ENCODE measurements around the gene TRDN.
"Not testable (repeated sequence)": the region's sequence is repeated elsewhere in the genome, so short reads cannot be mapped to it uniquely, and the experiment has no call there.

Gene TRDN

GRCh38 chr6:123363912-123364311 lies 272.8 kb downstream of the TRDN start:
- no peaks in the 10 kb centered on the region for H3K27me3 Mint-ChIP-seq
- H3K36me3 Mint-ChIP-seq, result no peaks in the 10 kb centered on the region
- H3K9me3 Mint-ChIP-seq, result peaks cover 11% of the 10 kb centered on the region
- no peak overlapping the region for H3K27ac Mint-ChIP-seq
- H3K4me1 Mint-ChIP-seq, result no peaks in the 10 kb centered on the region
- H3K4me3 Mint-ChIP-seq, result no peak overlapping the region

- Mint-ChIP-seq H3K4me1 (no peaks in the 10 kb centered on the region), H3K4me3 (no peak overlapping the region), H3K9me3 (peaks cover 11% of the 10 kb centered on the region), H3K27me3 (no peaks in the 10 kb centered on the region), H3K36me3 (no peaks in the 10 kb centered on the region), H3K27ac (no peak overlapping the region)
These were observed 276.4 kb downstream of the TRDN start for GRCh38 chr6:123360359-123360758.

DNA sequence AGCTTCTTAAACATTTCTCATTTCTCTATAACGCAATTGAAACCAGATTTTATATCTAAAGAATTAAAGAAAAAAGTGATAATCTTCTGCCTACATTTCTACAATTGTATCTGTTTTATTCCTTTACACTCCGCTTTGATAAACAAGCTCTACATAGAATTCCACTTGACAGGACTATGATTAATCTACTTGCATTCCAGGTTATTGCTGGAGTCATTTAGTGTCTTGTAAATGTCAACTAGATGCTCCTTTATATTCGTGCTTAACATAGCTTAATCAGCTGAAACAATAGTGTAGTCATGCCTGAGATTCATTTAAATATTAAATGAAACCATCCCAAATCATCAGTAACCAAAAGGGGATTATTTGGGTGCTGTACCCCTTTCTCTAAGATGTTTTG lies 284.0 kb downstream of the TRDN start:
- Mint-ChIP-seq H3K36me3 (no peaks in the 10 kb centered on the region), H3K4me1 (no peaks in the 10 kb centered on the region), H3K9me3 (no peaks in the 10 kb centered on the region), H3K4me3 (no peak overlapping the region), H3K27me3 (no peaks in the 10 kb centered on the region), H3K27ac (no peak overlapping the region)

DNA sequence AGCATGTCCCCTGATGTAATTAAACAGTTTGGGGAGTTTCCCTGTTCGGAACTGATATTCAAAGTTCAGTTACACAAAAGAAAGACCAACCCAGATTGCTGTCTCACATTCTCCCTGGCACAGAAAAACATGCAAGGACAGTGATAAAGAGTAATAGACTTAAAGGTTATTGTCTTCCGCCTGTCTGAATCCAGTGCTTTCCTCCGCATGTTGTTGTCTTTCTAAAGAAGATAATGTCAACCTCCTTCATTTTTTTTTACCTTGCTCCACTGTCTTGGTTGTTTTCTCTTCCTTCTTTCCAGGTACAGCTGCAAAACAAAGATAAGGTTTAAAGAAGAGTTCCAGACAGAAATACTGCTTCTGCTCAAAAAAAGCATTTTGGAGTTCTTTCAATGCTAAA lies 284.5 kb downstream of the TRDN start:
- Mint-ChIP-seq H3K9me3 (no peaks in the 10 kb centered on the region), H3K27me3 (no peaks in the 10 kb centered on the region), H3K4me3 (no peak overlapping the region), H3K4me1 (no peaks in the 10 kb centered on the region), H3K36me3 (no peaks in the 10 kb centered on the region), H3K27ac (no peak overlapping the region)

- H3K27ac Mint-ChIP-seq, result no peak overlapping the region
- H3K4me3 Mint-ChIP-seq, result no peak overlapping the region
- no peaks in the 10 kb centered on the region for H3K9me3 Mint-ChIP-seq
- H3K36me3 Mint-ChIP-seq, result no peaks in the 10 kb centered on the region
- H3K4me1 Mint-ChIP-seq, result no peaks in the 10 kb centered on the region
- no peaks in the 10 kb centered on the region for H3K27me3 Mint-ChIP-seq
These were observed 292.9 kb downstream of the TRDN start for GRCh38 chr6:123343836-123344235.

DNA sequence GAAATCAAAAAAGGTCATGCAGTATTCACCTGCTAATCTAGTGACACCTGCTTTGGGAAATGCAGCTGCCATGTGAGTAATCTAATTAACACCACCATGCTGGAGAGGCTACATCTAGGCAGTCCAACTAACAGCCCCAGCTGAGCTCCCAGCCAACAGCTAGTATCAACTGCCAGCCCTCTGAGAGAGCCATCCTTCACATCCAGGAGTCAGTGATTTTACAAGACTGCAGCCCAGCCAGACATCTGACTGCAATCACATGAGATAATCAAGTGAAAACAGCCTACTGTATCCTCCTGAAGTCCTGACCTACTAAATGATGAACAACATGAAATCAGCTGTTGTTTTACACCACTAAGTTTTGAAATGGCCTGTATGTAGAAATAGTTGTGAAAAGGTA lies 298.4 kb downstream of the TRDN start:
- Mint-ChIP-seq H3K36me3 (no peaks in the 10 kb centered on the region), H3K4me3 (no peak overlapping the region), H3K4me1 (no peaks in the 10 kb centered on the region), H3K9me3 (no peaks in the 10 kb centered on the region), H3K27me3 (no peaks in the 10 kb centered on the region), H3K27ac (no peak overlapping the region)

- H3K9me3 Mint-ChIP-seq, result no peaks in the 10 kb centered on the region
- H3K4me1 Mint-ChIP-seq, result no peaks in the 10 kb centered on the region
- H3K36me3 Mint-ChIP-seq, result no peaks in the 10 kb centered on the region
- H3K4me3 Mint-ChIP-seq, result no peak overlapping the region
- no peaks in the 10 kb centered on the region for H3K27me3 Mint-ChIP-seq
- H3K27ac Mint-ChIP-seq, result no peak overlapping the region
These were observed 303.6 kb downstream of the TRDN start for GRCh38 chr6:123333000-123333756.

DNA sequence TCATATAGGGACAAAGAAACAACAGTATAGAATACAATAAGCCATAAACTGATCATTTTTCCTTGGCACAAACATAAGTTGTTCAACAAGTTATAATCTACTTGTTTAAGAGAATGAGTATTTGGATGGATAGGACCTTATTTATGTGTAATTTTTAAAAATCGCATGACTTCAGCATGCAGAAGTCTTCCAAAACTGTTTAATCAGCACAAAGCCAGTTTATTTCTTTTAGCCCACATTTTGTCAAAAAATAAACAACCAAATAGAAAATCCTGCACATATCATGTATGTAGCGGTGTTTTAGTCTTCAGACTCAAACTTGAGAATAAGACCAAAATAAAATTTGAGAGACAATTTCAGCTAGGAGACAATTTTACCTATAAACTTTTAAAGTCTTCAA lies 304.7 kb downstream of the TRDN start:
- Mint-ChIP-seq H3K36me3 (no peaks in the 10 kb centered on the region), H3K27ac (no peak overlapping the region), H3K4me1 (no peaks in the 10 kb centered on the region), H3K27me3 (no peaks in the 10 kb centered on the region), H3K4me3 (no peak overlapping the region), H3K9me3 (no peaks in the 10 kb centered on the region)

DNA sequence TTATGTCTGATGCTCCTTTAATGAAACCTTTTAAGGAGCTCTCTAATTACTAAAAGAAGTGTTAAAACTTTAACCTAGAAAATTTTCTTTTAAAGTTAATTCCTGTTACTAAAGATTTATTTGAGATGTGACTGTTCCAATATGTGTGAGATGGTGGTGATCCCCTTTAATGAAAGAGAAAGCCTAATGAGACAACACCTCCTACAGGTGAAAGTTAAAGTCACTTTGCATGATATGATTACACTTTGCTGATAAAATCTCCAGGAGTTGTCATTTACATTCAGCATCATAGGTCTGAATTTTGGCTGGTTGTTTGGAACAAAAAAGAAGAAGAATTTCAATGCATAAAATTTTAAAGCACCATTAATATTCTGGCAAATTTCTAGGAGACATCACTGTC lies 307.4 kb downstream of the TRDN start:
- H3K36me3 Mint-ChIP-seq, result no peaks in the 10 kb centered on the region
- no peak overlapping the region for H3K4me3 Mint-ChIP-seq
- H3K27ac Mint-ChIP-seq, result no peak overlapping the region
- no peaks in the 10 kb centered on the region for H3K9me3 Mint-ChIP-seq
- H3K27me3 Mint-ChIP-seq, result no peaks in the 10 kb centered on the region
- H3K4me1 Mint-ChIP-seq, result no peaks in the 10 kb centered on the region

DNA sequence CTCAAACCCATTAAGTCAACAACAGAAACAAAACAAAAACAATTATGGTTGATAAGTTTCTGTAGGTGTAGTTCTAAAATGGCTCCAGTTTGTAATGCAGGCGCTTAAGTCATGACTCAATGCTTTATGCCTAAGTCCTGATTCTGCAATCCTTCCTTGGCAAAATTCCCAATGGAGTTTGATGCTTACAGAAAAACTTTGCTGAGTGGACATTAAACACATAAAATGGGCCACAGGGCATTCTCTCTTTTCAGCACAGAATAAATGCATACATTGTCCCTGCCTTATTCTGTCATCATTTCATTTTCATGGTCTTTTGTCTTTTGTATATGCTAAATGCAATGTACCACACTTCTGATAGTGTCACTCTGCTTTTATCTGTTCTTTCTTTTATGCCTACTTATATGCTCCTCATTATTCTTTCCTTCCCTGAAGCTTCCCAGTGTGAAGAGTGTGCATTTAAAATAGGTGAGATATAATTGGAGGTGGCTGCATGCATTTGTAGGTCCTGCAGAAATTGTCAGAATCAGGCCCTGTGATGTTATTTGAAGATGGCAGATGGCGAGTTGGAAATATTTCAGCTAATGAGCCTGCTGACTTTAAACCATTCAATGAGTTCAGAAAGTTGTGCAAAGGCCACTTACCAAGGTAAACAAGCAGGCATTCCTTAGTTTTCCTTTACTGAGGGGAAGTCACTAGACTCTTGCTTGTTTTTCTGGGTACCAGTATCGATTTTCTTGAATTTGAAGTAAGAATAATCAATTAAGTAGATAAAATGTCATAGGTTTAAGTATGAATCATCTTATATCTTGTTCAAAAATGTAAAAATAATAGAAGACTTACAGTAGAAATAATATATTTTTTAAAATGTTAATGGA lies 313.1 kb downstream of the TRDN start:
- Mint-ChIP-seq H3K9me3 (no peaks in the 10 kb centered on the region), H3K4me1 (no peaks in the 10 kb centered on the region), H3K27me3 (no peaks in the 10 kb centered on the region), H3K36me3 (no peaks in the 10 kb centered on the region), H3K27ac (no peak overlapping the region), H3K4me3 (no peak overlapping the region)

DNA sequence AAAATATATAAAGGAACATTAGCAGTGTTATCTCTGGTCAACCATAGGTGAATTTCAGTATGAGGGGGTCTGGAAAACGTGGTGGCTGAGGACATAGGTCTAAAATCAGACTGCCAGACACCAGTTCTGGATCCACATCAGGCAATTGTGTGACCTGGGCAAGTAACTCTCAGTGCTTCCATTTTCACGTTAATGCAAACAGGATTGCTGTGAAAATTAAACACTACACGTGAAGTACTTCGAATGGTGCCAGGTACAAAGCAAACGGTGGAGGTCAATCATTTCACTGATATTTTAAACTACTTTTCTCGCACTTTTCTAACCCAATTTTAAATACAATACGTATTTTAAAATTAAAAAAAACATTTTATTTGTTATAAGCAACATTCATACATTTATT lies 315.7 kb downstream of the TRDN start:
- no peak overlapping the region for H3K4me3 Mint-ChIP-seq
- H3K9me3 Mint-ChIP-seq, result no peaks in the 10 kb centered on the region
- H3K27ac Mint-ChIP-seq, result no peak overlapping the region
- H3K4me1 Mint-ChIP-seq, result no peaks in the 10 kb centered on the region
- no peaks in the 10 kb centered on the region for H3K36me3 Mint-ChIP-seq
- H3K27me3 Mint-ChIP-seq, result no peaks in the 10 kb centered on the region

- Mint-ChIP-seq H3K4me1 (no peaks in the 10 kb centered on the region), H3K9me3 (no peaks in the 10 kb centered on the region), H3K36me3 (no peaks in the 10 kb centered on the region), H3K27me3 (no peaks in the 10 kb centered on the region), H3K4me3 (no peak overlapping the region), H3K27ac (no peak overlapping the region)
These were observed 319.9 kb downstream of the TRDN start for GRCh38 chr6:123316733-123317323.

- H3K36me3 Mint-ChIP-seq, H3K4me3 Mint-ChIP-seq, H3K9me3 Mint-ChIP-seq, H3K4me1 Mint-ChIP-seq, H3K27me3 Mint-ChIP-seq, H3K27ac Mint-ChIP-seq: not testable (repeated sequence)
These were observed 322.3 kb downstream of the TRDN start for GRCh38 chr6:123314459-123314858.

- Mint-ChIP-seq H3K4me1 (no peaks in the 10 kb centered on the region), H3K9me3 (no peaks in the 10 kb centered on the region), H3K27ac (no peak overlapping the region), H3K4me3 (no peak overlapping the region), H3K27me3 (no peaks in the 10 kb centered on the region), H3K36me3 (no peaks in the 10 kb centered on the region)
These were observed 327.6 kb downstream of the TRDN start for GRCh38 chr6:123309130-123309529.

DNA sequence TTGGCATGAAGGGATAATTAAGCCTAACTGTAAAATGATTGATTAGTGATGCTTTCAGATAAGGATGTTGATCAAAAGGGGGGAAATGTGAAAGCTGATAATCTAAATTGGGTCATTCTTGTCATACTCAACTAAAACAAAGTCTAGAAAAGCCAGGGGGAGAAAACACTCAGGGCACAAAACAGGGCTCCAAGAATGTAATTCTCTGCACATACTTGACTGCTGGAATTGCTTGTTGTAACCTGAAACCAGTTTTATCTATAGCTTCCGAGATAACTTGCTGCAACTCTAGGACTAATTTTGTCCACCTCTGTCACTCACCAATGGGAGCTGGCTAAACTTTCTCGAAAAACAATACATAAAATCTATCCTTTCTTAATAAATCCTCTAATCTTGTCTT lies 330.4 kb downstream of the TRDN start:
- Mint-ChIP-seq H3K36me3 (no peaks in the 10 kb centered on the region), H3K27ac (no peak overlapping the region), H3K9me3 (no peaks in the 10 kb centered on the region), H3K27me3 (no peaks in the 10 kb centered on the region), H3K4me3 (no peak overlapping the region), H3K4me1 (no peaks in the 10 kb centered on the region)

GRCh38 chr6:123295672-123296071 lies 341.1 kb downstream of the TRDN start:
- peaks cover 5% of the 10 kb centered on the region for H3K9me3 Mint-ChIP-seq
- H3K27me3 Mint-ChIP-seq, result no peaks in the 10 kb centered on the region
- H3K4me3 Mint-ChIP-seq, result no peak overlapping the region
- no peaks in the 10 kb centered on the region for H3K4me1 Mint-ChIP-seq
- H3K27ac Mint-ChIP-seq, result no peak overlapping the region
- H3K36me3 Mint-ChIP-seq, result no peaks in the 10 kb centered on the region
